H1 (cell line): ENCODE results near the gene TMEM258.

Experiments used
- EP300 ChIP-seq, 2 experiments: IDR thresholded peaks; 1 replicate in 1 of 2; 2 replicates in 1 of 2; pipeline ENCODE4 v1.6.1; 2011 to 2012; ENCODE audit warnings: low read depth in 2 of 2, low read length in 2 of 2, mild to moderate bottlenecking in 2 of 2, borderline replicate concordance in 1 of 2, inconsistent platforms in 1 of 2, moderate library complexity in 1 of 2
- EZH2 ChIP-seq: fragments of 200-600 bp; sonication (generic); IDR thresholded peaks from 2 replicates; pipeline ENCODE4 v1.7.1; 2012; ENCODE audit warnings: low read depth, mild to moderate bottlenecking, moderate library complexity, low read length, inconsistent platforms; ENCODE audit not compliant: severe bottlenecking
- GABPA ChIP-seq: IDR thresholded peaks from 2 replicates; pipeline ENCODE4 v1.6.1; 2011; ENCODE audit warnings: mild to moderate bottlenecking, low read length, moderate library complexity, borderline replicate concordance; ENCODE audit not compliant: insufficient read depth
- JUN ChIP-seq: IDR thresholded peaks from 2 replicates; pipeline ENCODE4 v1.6.1; 2011; ENCODE audit warnings: low read depth, mild to moderate bottlenecking, improper control_type of control experiment, low read length
- KDM1A ChIP-seq: fragments of 200-600, 300-600 bp; sonication (generic); IDR thresholded peaks from 2 replicates; pipeline ENCODE4 v1.7.1; 2016; ENCODE audit warnings: mild to moderate bottlenecking, low read length, borderline replicate concordance
- TCF12 ChIP-seq: IDR thresholded peaks from 2 replicates; pipeline ENCODE4 v1.6.1; 2011; ENCODE audit warnings: low read depth, mild to moderate bottlenecking, low read length
- TEAD4 ChIP-seq: IDR thresholded peaks from 2 replicates; pipeline ENCODE4 v1.6.1; 2012; ENCODE audit warnings: low read depth, low read length, inconsistent platforms, mixed read lengths
- TF ChIP-seq, protein P1 (sequence below), 3 experiments: IDR thresholded peaks; 1 replicate in 2 of 3; 2 replicates in 1 of 3; pipeline versions ENCODE4 v1.5.1 to v1.6.1; 2011; ENCODE audit warnings: low read length in 3 of 3, mild to moderate bottlenecking in 3 of 3, inconsistent platforms in 2 of 3, low read depth in 1 of 3, moderate library complexity in 1 of 3; ENCODE audit not compliant: insufficient read depth in 1 of 3; ENCODE audit errors: control extremely low read depth in 1 of 3
- TF ChIP-seq, protein P2 (sequence below): IDR thresholded peaks from 2 replicates; pipeline ENCODE4 v1.6.1; 2011; ENCODE audit warnings: low read length, improper control_type of control experiment
- TF ChIP-seq, protein P3 (sequence below): IDR thresholded peaks from 2 replicates; pipeline ENCODE4 v1.6.1; 2012; ENCODE audit warnings: inconsistent platforms

DNA sequence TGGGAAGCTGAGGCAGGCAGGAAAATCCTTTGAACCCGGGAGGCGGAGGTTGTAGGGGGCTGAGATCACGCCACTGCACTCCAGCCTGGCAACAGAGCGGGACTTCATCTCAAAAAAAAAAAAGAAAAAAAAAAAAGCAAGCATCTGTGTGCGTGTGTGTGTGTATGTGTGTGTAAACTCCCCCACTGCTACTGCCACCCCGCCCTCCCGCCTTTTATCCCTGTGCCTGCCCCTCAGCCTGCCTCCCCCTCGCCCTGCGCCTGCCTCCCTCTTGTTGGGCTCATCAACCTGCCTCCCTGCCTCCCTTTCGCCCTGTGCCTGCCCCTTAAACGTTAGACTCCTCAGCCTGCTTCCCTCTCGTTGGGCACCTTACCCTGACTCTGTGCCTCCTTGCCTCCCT is 18.0 kb downstream of the TMEM258 start:
- TF ChIP-seq, protein P1, sequence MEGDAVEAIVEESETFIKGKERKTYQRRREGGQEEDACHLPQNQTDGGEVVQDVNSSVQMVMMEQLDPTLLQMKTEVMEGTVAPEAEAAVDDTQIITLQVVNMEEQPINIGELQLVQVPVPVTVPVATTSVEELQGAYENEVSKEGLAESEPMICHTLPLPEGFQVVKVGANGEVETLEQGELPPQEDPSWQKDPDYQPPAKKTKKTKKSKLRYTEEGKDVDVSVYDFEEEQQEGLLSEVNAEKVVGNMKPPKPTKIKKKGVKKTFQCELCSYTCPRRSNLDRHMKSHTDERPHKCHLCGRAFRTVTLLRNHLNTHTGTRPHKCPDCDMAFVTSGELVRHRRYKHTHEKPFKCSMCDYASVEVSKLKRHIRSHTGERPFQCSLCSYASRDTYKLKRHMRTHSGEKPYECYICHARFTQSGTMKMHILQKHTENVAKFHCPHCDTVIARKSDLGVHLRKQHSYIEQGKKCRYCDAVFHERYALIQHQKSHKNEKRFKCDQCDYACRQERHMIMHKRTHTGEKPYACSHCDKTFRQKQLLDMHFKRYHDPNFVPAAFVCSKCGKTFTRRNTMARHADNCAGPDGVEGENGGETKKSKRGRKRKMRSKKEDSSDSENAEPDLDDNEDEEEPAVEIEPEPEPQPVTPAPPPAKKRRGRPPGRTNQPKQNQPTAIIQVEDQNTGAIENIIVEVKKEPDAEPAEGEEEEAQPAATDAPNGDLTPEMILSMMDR (IDR thresholded peaks at IDR 0.05; ENCODE audit: control extremely low read depth in 1 of 3, insufficient read depth in 1 of 3, low read depth in 1 of 3, low read length in 3 of 3) = no peak
- TF ChIP-seq, protein P2, sequence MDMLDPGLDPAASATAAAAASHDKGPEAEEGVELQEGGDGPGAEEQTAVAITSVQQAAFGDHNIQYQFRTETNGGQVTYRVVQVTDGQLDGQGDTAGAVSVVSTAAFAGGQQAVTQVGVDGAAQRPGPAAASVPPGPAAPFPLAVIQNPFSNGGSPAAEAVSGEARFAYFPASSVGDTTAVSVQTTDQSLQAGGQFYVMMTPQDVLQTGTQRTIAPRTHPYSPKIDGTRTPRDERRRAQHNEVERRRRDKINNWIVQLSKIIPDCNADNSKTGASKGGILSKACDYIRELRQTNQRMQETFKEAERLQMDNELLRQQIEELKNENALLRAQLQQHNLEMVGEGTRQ = no peak
- TF ChIP-seq, protein P3, sequence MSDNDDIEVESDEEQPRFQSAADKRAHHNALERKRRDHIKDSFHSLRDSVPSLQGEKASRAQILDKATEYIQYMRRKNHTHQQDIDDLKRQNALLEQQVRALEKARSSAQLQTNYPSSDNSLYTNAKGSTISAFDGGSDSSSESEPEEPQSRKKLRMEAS = no peak
- TF ChIP-seq EZH2 (no peak), KDM1A (no peak), TCF12 (no peak), GABPA (no peak), TEAD4 (no peak), JUN (no peak), EP300 (IDR thresholded peaks at IDR 0.05; ENCODE audit: borderline replicate concordance in 1 of 2, low read depth in 2 of 2, low read length in 2 of 2) (no peak)
